ENCODE results near the gene CLEC18C.
A peak's percentile ranks its signal among the peaks of the same experiment; 100 is the strongest.
"Not testable (repeated sequence)": the region's sequence is repeated elsewhere in the genome, so short reads cannot be mapped to it uniquely, and the experiment has no call there.

The CLEC18C gene

GRCh38 chr16:70148453-70148852, 25.1 kb upstream of the CLEC18C start:
- H3K9ac ChIP-seq (ENCODE audit: low read depth in 1 of 2, low read length in 2 of 2); H3K27me3 ChIP-seq (ENCODE audit: control insufficient read depth in 2 of 2, insufficient read depth in 2 of 2, low read length in 2 of 2); H3K27ac ChIP-seq (ENCODE audit: low read depth in 2 of 2, low read length in 2 of 2); H3K9me3 ChIP-seq (ENCODE audit: control insufficient read depth in 2 of 2, low read length in 2 of 2); H3K4me3 ChIP-seq (ENCODE audit: low read length in 2 of 2): not testable (repeated sequence)
- H3K4me1 ChIP-seq (ENCODE audit: control insufficient read depth in 2 of 2, insufficient read depth in 2 of 2, low read length in 2 of 2), result peaks cover 13 to 18% of the 10 kb centered on the region in 2 donors
- peaks cover 43 to 48% of the 10 kb centered on the region in 2 donors for H3K36me3 ChIP-seq (ENCODE audit: control insufficient read depth in 2 of 2, insufficient read depth in 2 of 2, low read length in 2 of 2)

- peaks cover 13 to 19% of the 10 kb centered on the region in 2 donors for H3K4me1 ChIP-seq (ENCODE audit: control insufficient read depth in 2 of 2, insufficient read depth in 2 of 2, low read length in 2 of 2)
- H3K27me3 ChIP-seq (ENCODE audit: control insufficient read depth in 2 of 2, insufficient read depth in 2 of 2, low read length in 2 of 2); H3K9me3 ChIP-seq (ENCODE audit: control insufficient read depth in 2 of 2, low read length in 2 of 2); H3K27ac ChIP-seq (ENCODE audit: low read depth in 2 of 2, low read length in 2 of 2); H3K9ac ChIP-seq (ENCODE audit: low read depth in 1 of 2, low read length in 2 of 2); H3K4me3 ChIP-seq (ENCODE audit: low read length in 2 of 2): not testable (repeated sequence)
- peaks cover 44 to 49% of the 10 kb centered on the region in 2 donors for H3K36me3 ChIP-seq (ENCODE audit: control insufficient read depth in 2 of 2, insufficient read depth in 2 of 2, low read length in 2 of 2)
Observed at GRCh38 chr16:70149296-70149695, 24.3 kb upstream of the CLEC18C start.

GRCh38 chr16:70151391-70151790, 22.2 kb upstream of the CLEC18C start:
- Histone ChIP-seq H3K9ac (ENCODE audit: low read depth in 1 of 2, low read length in 2 of 2) (no peak overlapping the region), H3K36me3 (ENCODE audit: control insufficient read depth in 2 of 2, insufficient read depth in 2 of 2, low read length in 2 of 2) (peaks cover 55 to 66% of the 10 kb centered on the region in 2 donors), H3K27ac (ENCODE audit: low read depth in 2 of 2, low read length in 2 of 2) (peak overlapping the region in 1 of 2 donors; percentile 90)

GRCh38 chr16:70151941-70152509, 21.6 kb upstream of the CLEC18C start:
- H3K9ac ChIP-seq (ENCODE audit: low read depth in 1 of 2, low read length in 2 of 2), result peak overlapping the region in 1 of 2 donors; percentile 66
- H3K27me3 ChIP-seq (ENCODE audit: control insufficient read depth in 2 of 2, insufficient read depth in 2 of 2, low read length in 2 of 2), result no peaks in the 10 kb centered on the region
- peak overlapping the region; percentile 4 to 64 for H3K4me3 ChIP-seq (ENCODE audit: low read length in 2 of 2)
- H3K4me1 ChIP-seq (ENCODE audit: control insufficient read depth in 2 of 2, insufficient read depth in 2 of 2, low read length in 2 of 2), result peaks cover 13 to 19% of the 10 kb centered on the region in 2 donors
- peak overlapping the region in 1 of 2 donors; percentile 90 for H3K27ac ChIP-seq (ENCODE audit: low read depth in 2 of 2, low read length in 2 of 2)
- no peaks in the 10 kb centered on the region for H3K9me3 ChIP-seq (ENCODE audit: control insufficient read depth in 2 of 2, low read length in 2 of 2)
- peaks cover 61 to 72% of the 10 kb centered on the region in 2 donors for H3K36me3 ChIP-seq (ENCODE audit: control insufficient read depth in 2 of 2, insufficient read depth in 2 of 2, low read length in 2 of 2)

More at GRCh38 chr16:70151391-70151790, 22.2 kb upstream of the CLEC18C start:
- H3K9me3 ChIP-seq (ENCODE audit: control insufficient read depth in 2 of 2, low read length in 2 of 2), result no peaks in the 10 kb centered on the region
- no peak overlapping the region for H3K4me3 ChIP-seq (ENCODE audit: low read length in 2 of 2)
- H3K4me1 ChIP-seq (ENCODE audit: control insufficient read depth in 2 of 2, insufficient read depth in 2 of 2, low read length in 2 of 2), result peaks cover 13 to 19% of the 10 kb centered on the region in 2 donors
- H3K27me3 ChIP-seq (ENCODE audit: control insufficient read depth in 2 of 2, insufficient read depth in 2 of 2, low read length in 2 of 2), result no peaks in the 10 kb centered on the region

- Histone ChIP-seq H3K4me1 (ENCODE audit: control insufficient read depth in 2 of 2, insufficient read depth in 2 of 2, low read length in 2 of 2) (peaks cover 13 to 19% of the 10 kb centered on the region in 2 donors), H3K9ac (ENCODE audit: low read depth in 1 of 2, low read length in 2 of 2) (peak overlapping the region in 1 of 2 donors; percentile 66), H3K36me3 (ENCODE audit: control insufficient read depth in 2 of 2, insufficient read depth in 2 of 2, low read length in 2 of 2) (peaks cover 68 to 77% of the 10 kb centered on the region in 2 donors), H3K4me3 (ENCODE audit: low read length in 2 of 2) (peak overlapping the region; percentile 4 to 64), H3K27me3 (ENCODE audit: control insufficient read depth in 2 of 2, insufficient read depth in 2 of 2, low read length in 2 of 2) (no peaks in the 10 kb centered on the region), H3K27ac (ENCODE audit: low read depth in 2 of 2, low read length in 2 of 2) (peak overlapping the region; percentile 53 to 90), H3K9me3 (ENCODE audit: control insufficient read depth in 2 of 2, low read length in 2 of 2) (no peaks in the 10 kb centered on the region)
Observed at GRCh38 chr16:70152578-70153302, 20.8 kb upstream of the CLEC18C start.

- H3K9ac ChIP-seq (ENCODE audit: low read depth in 1 of 2, low read length in 2 of 2); H3K27me3 ChIP-seq (ENCODE audit: control insufficient read depth in 2 of 2, insufficient read depth in 2 of 2, low read length in 2 of 2); H3K9me3 ChIP-seq (ENCODE audit: control insufficient read depth in 2 of 2, low read length in 2 of 2); H3K4me3 ChIP-seq (ENCODE audit: low read length in 2 of 2); H3K27ac ChIP-seq (ENCODE audit: low read depth in 2 of 2, low read length in 2 of 2): not testable (repeated sequence)
- Histone ChIP-seq H3K36me3 (ENCODE audit: control insufficient read depth in 2 of 2, insufficient read depth in 2 of 2, low read length in 2 of 2) (peaks cover 79 to 88% of the 10 kb centered on the region in 2 donors), H3K4me1 (ENCODE audit: control insufficient read depth in 2 of 2, insufficient read depth in 2 of 2, low read length in 2 of 2) (peaks cover 13 to 19% of the 10 kb centered on the region in 2 donors)
Observed at GRCh38 chr16:70154736-70155135, 18.9 kb upstream of the CLEC18C start.

GRCh38 chr16:70156207-70156978, 17.2 kb upstream of the CLEC18C start:
- no peaks in the 10 kb centered on the region for H3K9me3 ChIP-seq (ENCODE audit: control insufficient read depth in 2 of 2, low read length in 2 of 2)
- peaks cover 13 to 19% of the 10 kb centered on the region in 2 donors for H3K4me1 ChIP-seq (ENCODE audit: control insufficient read depth in 2 of 2, insufficient read depth in 2 of 2, low read length in 2 of 2)
- H3K36me3 ChIP-seq (ENCODE audit: control insufficient read depth in 2 of 2, insufficient read depth in 2 of 2, low read length in 2 of 2), result peaks cover 83 to 91% of the 10 kb centered on the region in 2 donors
- no peak overlapping the region for H3K27ac ChIP-seq (ENCODE audit: low read depth in 2 of 2, low read length in 2 of 2)
- no peak overlapping the region for H3K9ac ChIP-seq (ENCODE audit: low read depth in 1 of 2, low read length in 2 of 2)
- H3K4me3 ChIP-seq (ENCODE audit: low read length in 2 of 2), result no peak overlapping the region
- H3K27me3 ChIP-seq (ENCODE audit: control insufficient read depth in 2 of 2, insufficient read depth in 2 of 2, low read length in 2 of 2), result no peaks in the 10 kb centered on the region

- H3K9ac ChIP-seq (ENCODE audit: low read depth in 1 of 2, low read length in 2 of 2), result no peak overlapping the region
- no peaks in the 10 kb centered on the region for H3K9me3 ChIP-seq (ENCODE audit: control insufficient read depth in 2 of 2, low read length in 2 of 2)
- no peak overlapping the region for H3K27ac ChIP-seq (ENCODE audit: low read depth in 2 of 2, low read length in 2 of 2)
- no peaks in the 10 kb centered on the region for H3K27me3 ChIP-seq (ENCODE audit: control insufficient read depth in 2 of 2, insufficient read depth in 2 of 2, low read length in 2 of 2)
- H3K4me1 ChIP-seq (ENCODE audit: control insufficient read depth in 2 of 2, insufficient read depth in 2 of 2, low read length in 2 of 2), result peaks cover 9 to 20% of the 10 kb centered on the region in 2 donors
- peaks cover 79 to 88% of the 10 kb centered on the region in 2 donors for H3K36me3 ChIP-seq (ENCODE audit: control insufficient read depth in 2 of 2, insufficient read depth in 2 of 2, low read length in 2 of 2)
- H3K4me3 ChIP-seq (ENCODE audit: low read length in 2 of 2), result no peak overlapping the region
Observed at GRCh38 chr16:70157105-70157476, 16.5 kb upstream of the CLEC18C start.

- H3K4me1 ChIP-seq (ENCODE audit: control insufficient read depth in 2 of 2, insufficient read depth in 2 of 2, low read length in 2 of 2), result peaks cover 5 to 20% of the 10 kb centered on the region in 2 donors
- no peak overlapping the region for H3K4me3 ChIP-seq (ENCODE audit: low read length in 2 of 2)
- no peak overlapping the region for H3K27ac ChIP-seq (ENCODE audit: low read depth in 2 of 2, low read length in 2 of 2)
- H3K9ac ChIP-seq (ENCODE audit: low read depth in 1 of 2, low read length in 2 of 2), result no peak overlapping the region
- H3K27me3 ChIP-seq (ENCODE audit: control insufficient read depth in 2 of 2, insufficient read depth in 2 of 2, low read length in 2 of 2), result no peaks in the 10 kb centered on the region
- peaks cover 75 to 88% of the 10 kb centered on the region in 2 donors for H3K36me3 ChIP-seq (ENCODE audit: control insufficient read depth in 2 of 2, insufficient read depth in 2 of 2, low read length in 2 of 2)
- H3K9me3 ChIP-seq (ENCODE audit: control insufficient read depth in 2 of 2, low read length in 2 of 2), result no peaks in the 10 kb centered on the region
Observed at GRCh38 chr16:70157477-70158260, 15.9 kb upstream of the CLEC18C start.

All from mucosa of rectum (tissue), 2 donors.